ENCODE data around the gene AP4M1. TPM values are rescaled to one million over a fixed set of nuclear protein-coding genes. Genes with fewer than 3 reads are reported as not detected.

The AP4M1 gene, protein sequence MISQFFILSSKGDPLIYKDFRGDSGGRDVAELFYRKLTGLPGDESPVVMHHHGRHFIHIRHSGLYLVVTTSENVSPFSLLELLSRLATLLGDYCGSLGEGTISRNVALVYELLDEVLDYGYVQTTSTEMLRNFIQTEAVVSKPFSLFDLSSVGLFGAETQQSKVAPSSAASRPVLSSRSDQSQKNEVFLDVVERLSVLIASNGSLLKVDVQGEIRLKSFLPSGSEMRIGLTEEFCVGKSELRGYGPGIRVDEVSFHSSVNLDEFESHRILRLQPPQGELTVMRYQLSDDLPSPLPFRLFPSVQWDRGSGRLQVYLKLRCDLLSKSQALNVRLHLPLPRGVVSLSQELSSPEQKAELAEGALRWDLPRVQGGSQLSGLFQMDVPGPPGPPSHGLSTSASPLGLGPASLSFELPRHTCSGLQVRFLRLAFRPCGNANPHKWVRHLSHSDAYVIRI
- 28.6 TPM for polyA plus RNA-seq (2012; ENCODE audit: insufficient read depth, insufficient read length, low read depth)

DNA sequence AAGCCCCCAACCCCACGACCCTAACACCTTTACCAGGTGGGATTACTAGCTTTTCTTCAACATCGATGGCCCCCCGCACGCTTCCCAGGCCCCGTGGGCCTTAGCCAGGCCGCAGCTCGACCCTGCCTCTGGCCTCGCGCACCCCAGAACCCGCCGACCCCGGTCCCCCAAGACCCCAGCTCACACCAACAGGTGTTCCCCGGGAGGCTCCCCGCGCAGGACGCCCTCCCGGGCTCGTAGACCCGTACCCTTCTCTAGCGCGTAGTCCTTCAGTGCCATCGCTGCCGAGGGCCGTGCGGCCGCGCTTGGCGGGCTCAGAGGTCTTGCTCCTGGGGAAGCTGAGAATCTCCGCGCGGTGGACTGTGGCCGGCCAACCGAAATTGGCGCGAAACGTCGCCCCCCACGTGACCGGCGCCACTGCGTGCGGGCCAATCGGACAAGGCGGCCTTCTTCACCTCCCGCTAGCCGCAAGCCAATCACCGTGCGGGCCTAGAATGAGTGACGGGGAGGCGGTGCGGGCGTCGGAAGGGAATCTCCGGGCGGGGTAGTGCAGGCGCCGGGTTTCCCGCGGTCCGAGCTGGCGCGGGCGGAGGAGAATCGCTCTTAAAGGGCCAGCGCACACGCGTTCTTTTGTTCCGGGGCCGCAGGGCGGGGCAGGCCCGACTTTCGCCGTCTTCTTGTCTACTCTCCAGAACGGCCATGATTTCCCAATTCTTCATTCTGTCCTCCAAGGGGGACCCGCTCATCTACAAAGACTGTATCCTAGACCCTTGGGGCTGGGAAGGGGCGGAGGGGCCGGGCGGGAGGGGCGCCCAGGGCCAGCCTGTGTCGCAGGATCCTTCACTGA, at the start of gene AP4M1, which contains the start of gene MCM7:
AP4M1 (plus strand) TSS at position 628 of the 847 bp plus-strand sequence; CDS start at position 700, 72 bp downstream.
MCM7 (minus strand) TSS at position 382 of the 847 bp plus-strand sequence; CDS start at position 279, 103 bp downstream.
- Histone ChIP-seq H3K36me3 (peaks cover 43% of the 10 kb centered on the region), H3K27me3 (no peaks in the 10 kb centered on the region), H3K4me1 (no peaks in the 10 kb centered on the region), H3K9me3 (no peaks in the 10 kb centered on the region), H3K4me3 (ENCODE audit: low read depth, low read length) (peak within 1 kb of the TSS; percentile 83)
- TF ChIP-seq, protein P1, sequence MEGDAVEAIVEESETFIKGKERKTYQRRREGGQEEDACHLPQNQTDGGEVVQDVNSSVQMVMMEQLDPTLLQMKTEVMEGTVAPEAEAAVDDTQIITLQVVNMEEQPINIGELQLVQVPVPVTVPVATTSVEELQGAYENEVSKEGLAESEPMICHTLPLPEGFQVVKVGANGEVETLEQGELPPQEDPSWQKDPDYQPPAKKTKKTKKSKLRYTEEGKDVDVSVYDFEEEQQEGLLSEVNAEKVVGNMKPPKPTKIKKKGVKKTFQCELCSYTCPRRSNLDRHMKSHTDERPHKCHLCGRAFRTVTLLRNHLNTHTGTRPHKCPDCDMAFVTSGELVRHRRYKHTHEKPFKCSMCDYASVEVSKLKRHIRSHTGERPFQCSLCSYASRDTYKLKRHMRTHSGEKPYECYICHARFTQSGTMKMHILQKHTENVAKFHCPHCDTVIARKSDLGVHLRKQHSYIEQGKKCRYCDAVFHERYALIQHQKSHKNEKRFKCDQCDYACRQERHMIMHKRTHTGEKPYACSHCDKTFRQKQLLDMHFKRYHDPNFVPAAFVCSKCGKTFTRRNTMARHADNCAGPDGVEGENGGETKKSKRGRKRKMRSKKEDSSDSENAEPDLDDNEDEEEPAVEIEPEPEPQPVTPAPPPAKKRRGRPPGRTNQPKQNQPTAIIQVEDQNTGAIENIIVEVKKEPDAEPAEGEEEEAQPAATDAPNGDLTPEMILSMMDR (IDR thresholded peaks at IDR 0.05; ENCODE audit: low read depth, low read length), result no peak
- DNase-seq, result peak; percentile 99

DNA sequence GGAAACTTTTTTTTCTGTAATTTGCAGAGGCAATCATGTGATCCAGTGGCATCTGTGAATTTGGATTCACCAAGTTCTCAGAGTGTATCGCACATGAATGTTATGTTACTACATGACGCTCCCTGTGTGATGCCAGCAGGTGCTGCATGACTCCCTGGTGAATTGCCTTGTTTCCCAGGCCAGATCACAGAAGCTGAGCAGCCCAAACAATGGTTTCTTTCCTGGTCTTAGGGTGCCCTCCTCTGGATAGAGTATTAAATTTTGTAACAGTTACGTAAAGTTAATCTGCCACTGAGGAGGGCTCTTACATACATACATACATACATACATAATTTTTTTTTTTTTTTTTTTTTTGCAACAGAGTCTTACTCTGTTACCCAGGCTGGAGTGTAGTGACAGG, 48.2 kb upstream of the AP4M1 start:
- TF ChIP-seq, protein P1 (IDR thresholded peaks at IDR 0.05; ENCODE audit: low read depth, low read length), result peak; percentile 40
- Histone ChIP-seq H3K4me3 (ENCODE audit: low read depth, low read length) (no peak overlapping the region), H3K36me3 (peaks cover 19% of the 10 kb centered on the region), H3K4me1 (no peaks in the 10 kb centered on the region), H3K9me3 (no peaks in the 10 kb centered on the region), H3K27me3 (no peaks in the 10 kb centered on the region)
- peak; percentile 61 for DNase-seq

DNA sequence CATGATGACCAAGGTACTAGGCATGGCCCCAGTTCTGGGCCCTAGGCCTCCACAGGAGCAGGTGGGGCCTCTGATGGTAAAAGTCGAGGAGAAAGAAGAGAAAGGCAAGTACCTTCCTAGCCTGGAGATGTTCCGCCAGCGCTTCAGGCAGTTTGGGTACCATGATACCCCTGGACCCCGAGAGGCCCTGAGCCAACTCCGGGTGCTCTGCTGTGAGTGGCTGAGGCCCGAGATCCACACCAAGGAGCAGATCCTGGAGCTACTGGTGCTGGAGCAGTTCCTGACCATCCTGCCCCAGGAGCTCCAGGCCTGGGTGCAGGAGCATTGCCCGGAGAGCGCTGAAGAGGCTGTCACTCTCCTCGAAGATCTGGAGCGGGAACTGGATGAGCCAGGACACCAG, 44.4 kb upstream of the AP4M1 start:
- no peak for DNase-seq
- Histone ChIP-seq H3K4me3 (ENCODE audit: low read depth, low read length) (no peak overlapping the region), H3K36me3 (peaks cover 43% of the 10 kb centered on the region), H3K27me3 (no peaks in the 10 kb centered on the region), H3K9me3 (no peaks in the 10 kb centered on the region), H3K4me1 (no peaks in the 10 kb centered on the region)
- TF ChIP-seq, protein P1 (IDR thresholded peaks at IDR 0.05; ENCODE audit: low read depth, low read length), result no peak

DNA sequence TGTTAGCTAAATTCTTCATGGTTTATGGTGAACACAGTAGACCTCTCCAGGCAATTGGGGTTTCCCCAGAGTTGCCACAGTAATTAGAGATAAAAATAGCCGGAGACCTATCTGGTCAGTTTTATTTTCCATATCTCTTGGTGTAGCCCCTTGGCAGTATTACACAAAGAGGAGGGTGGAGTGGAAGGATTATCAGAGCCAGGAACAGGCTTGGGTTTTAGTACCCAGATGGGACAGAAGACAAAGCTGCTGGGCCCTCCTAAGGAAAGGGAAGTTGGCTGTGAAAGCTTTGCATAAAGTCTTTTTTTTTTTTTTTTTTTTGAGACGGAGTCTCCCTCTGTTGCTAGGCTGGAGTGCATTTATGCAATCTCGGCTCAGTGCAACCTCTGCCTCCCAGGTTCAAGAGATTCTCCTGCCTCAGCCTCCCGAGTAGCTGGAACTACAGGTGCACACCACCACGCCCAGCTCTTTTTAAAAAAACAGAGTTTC, 42.1 kb upstream of the AP4M1 start:
- Histone ChIP-seq H3K9me3 (no peaks in the 10 kb centered on the region), H3K36me3 (peaks cover 54% of the 10 kb centered on the region), H3K4me3 (ENCODE audit: low read depth, low read length) (no peak overlapping the region), H3K27me3 (no peaks in the 10 kb centered on the region), H3K4me1 (no peaks in the 10 kb centered on the region)
- no peak for DNase-seq
- TF ChIP-seq, protein P1 (IDR thresholded peaks at IDR 0.05; ENCODE audit: low read depth, low read length), result no peak

DNA sequence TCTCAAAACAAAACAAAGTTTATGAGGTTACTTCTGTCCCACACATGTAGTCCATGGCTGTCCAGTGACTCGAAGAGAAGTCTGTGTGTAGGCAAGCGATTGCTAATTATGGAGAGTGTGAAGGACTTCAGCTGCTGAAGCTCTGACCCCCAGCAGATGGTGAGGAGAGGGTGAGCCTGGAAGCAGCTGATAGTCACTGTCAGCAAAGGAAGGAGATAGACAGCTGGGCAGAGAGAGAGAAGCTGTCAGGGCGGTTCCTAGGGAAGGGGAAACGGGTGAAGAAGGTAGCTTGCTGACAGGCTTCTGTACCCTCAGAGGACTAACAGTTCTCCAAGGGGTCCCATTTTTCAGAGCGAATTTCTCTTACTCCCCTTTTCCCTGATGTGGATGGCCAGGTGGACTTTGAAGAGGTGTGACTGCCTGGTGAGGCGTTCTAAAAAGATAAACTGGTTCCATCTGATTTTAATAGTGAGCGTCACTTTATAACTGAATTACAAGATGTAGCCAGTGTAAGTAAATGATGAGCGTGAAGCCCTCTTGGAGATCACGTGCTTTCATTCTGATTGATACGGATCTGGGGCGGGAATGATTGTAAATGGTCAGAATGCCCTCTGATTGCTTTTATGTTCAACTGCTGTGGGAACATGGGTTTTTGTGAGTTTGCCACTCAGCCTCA, 39.8 kb upstream of the AP4M1 start:
- Histone ChIP-seq H3K4me3 (ENCODE audit: low read depth, low read length) (no peak overlapping the region), H3K36me3 (peaks cover 51% of the 10 kb centered on the region), H3K27me3 (no peaks in the 10 kb centered on the region), H3K9me3 (no peaks in the 10 kb centered on the region), H3K4me1 (peaks cover 5% of the 10 kb centered on the region)
- DNase-seq, result no peak
- TF ChIP-seq, protein P1 (IDR thresholded peaks at IDR 0.05; ENCODE audit: low read depth, low read length), result no peak

Data from BE2C (cell line).